Ammon's horn (tissue), 1 donor: ENCODE data around the gene FBL.
A peak's percentile ranks its signal among the peaks of the same experiment; 100 is the strongest.
"Not testable (repeated sequence)": the region's sequence is repeated elsewhere in the genome, so short reads cannot be mapped to it uniquely, and the experiment has no call there.

Experiments used
- DNase-seq: peaks from one replicate; pipeline ENCODE4 v3.0.0-alpha.2; 2016; ENCODE audit warnings: low spot score

Gene FBL

GRCh38 chr19:39824143-39825092, 21.8 kb downstream of the FBL start:
- DNase-seq = peak; percentile 98

- no peak for DNase-seq
Observed at GRCh38 chr19:39823686-39824085, 22.5 kb downstream of the FBL start.

GRCh38 chr19:39820696-39821095, 25.5 kb downstream of the FBL start:
- no peak for DNase-seq

- DNase-seq = no peak
Observed at GRCh38 chr19:39819786-39820185, 26.4 kb downstream of the FBL start.

- no peak for DNase-seq
Observed at GRCh38 chr19:39818626-39819097, 27.5 kb downstream of the FBL start.

GRCh38 chr19:39817888-39818561, 28.2 kb downstream of the FBL start:
- DNase-seq = no peak

- DNase-seq = no peak
Observed at GRCh38 chr19:39816287-39817048, 29.7 kb downstream of the FBL start.

GRCh38 chr19:39814595-39814994, 31.6 kb downstream of the FBL start:
- DNase-seq = no peak

GRCh38 chr19:39814111-39814510, 32.1 kb downstream of the FBL start:
- not testable (repeated sequence) for DNase-seq

GRCh38 chr19:39813264-39813993, 32.8 kb downstream of the FBL start:
- DNase-seq = no peak

GRCh38 chr19:39811064-39811463, 35.1 kb downstream of the FBL start:
- no peak for DNase-seq

GRCh38 chr19:39810424-39810823, 35.8 kb downstream of the FBL start:
- no peak for DNase-seq

- DNase-seq = no peak
Observed at GRCh38 chr19:39809368-39809767, 36.8 kb downstream of the FBL start.

GRCh38 chr19:39808688-39809087, 37.5 kb downstream of the FBL start:
- not testable (repeated sequence) for DNase-seq

- DNase-seq = no peak
Observed at GRCh38 chr19:39807846-39808364, 38.3 kb downstream of the FBL start.

- no peak for DNase-seq
Observed at GRCh38 chr19:39805104-39805503, 41.1 kb downstream of the FBL start.

GRCh38 chr19:39802958-39803357, 43.2 kb downstream of the FBL start:
- no peak for DNase-seq

- no peak for DNase-seq
Observed at GRCh38 chr19:39797083-39797482, 49.1 kb downstream of the FBL start.

- no peak for DNase-seq
Observed at GRCh38 chr19:39796000-39796498, 50.1 kb downstream of the FBL start.

- DNase-seq = no peak
Observed at GRCh38 chr19:39795001-39795400, 51.2 kb downstream of the FBL start.

- DNase-seq = peak; percentile 72
Observed at GRCh38 chr19:39792999-39793546, 53.1 kb downstream of the FBL start.
